NCI-H69 (cell line): ENCODE measurements around the gene MAP3K21.

Experiments
- DNase-seq: peaks from one replicate; lab custom pipeline; 2025; lab: John Stamatoyannopoulos, UW

MAP3K21 gene

DNA sequence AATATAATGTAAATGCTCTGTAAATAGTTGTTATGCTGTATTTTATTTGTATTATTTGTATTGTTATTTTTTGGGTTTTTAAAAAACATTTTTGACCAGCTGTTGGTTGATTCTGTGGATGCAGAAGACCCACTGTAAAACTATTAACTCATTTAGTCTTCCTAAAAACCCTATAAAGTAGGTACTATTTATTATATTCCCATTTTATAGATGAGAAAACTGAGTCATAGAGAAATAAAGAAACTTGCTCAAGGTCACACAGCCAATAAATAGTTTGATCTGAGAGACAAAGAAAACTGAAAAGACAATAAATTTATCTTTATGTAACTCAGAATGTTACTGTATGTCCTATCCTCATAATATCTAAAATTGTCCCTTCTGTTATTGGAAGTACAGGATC, 1.2 kb upstream of the MAP3K21 start:
- no peak for DNase-seq

DNA sequence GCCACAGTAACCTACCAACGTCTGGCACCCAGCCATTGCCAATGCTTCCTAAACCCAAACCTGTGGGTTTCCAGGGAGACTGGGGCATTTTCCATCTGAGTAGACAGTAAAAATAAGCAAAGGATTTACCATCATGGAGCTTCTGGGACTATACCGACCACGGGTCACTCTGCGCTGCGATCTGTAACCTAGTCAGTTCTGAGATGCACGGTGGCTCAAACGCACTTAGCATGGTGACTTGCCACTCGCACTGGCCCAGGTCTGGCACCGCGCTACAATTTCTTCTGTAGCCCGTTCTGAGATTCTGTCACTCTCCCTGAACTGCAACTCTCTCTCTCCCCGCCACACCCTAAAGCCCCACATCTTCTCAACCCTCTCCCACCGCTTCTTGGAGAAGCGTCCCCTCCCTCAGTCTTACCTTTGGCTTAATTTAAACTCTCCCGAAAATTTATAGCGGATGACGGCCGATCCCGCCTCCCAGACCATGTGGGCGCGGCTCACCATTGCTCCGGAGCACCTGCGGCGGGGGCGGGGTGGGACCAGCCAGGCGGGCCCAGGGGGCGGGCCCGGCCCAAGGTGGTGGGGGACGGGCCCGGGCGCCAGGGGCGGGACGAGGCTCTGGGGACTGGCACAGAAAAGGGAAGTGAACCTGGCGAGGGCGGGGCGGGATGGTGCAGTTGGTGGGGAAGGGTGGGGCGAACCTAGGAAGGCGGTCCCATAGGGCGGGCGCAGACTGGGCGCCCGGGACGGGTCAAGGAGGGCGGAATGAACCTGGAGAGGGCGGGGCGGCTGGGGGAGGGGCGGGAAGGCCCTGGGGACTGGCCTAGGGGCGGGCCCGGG, 493 bp upstream of the MAP3K21 start:
- peak; percentile 98 for DNase-seq

DNA sequence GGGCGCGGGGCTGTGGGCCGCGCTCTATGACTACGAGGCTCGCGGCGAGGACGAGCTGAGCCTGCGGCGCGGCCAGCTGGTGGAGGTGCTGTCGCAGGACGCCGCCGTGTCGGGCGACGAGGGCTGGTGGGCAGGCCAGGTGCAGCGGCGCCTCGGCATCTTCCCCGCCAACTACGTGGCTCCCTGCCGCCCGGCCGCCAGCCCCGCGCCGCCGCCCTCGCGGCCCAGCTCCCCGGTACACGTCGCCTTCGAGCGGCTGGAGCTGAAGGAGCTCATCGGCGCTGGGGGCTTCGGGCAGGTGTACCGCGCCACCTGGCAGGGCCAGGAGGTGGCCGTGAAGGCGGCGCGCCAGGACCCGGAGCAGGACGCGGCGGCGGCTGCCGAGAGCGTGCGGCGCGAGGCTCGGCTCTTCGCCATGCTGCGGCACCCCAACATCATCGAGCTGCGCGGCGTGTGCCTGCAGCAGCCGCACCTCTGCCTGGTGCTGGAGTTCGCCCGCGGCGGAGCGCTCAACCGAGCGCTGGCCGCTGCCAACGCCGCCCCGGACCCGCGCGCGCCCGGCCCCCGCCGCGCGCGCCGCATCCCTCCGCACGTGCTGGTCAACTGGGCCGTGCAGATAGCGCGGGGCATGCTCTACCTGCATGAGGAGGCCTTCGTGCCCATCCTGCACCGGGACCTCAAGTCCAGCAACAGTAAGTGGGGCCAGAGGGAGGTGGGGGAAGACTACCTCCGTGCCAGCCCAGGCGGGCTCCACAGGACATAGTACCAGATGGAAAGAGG, 808 bp downstream of the MAP3K21 start:
- DNase-seq: peak; percentile 78

DNA sequence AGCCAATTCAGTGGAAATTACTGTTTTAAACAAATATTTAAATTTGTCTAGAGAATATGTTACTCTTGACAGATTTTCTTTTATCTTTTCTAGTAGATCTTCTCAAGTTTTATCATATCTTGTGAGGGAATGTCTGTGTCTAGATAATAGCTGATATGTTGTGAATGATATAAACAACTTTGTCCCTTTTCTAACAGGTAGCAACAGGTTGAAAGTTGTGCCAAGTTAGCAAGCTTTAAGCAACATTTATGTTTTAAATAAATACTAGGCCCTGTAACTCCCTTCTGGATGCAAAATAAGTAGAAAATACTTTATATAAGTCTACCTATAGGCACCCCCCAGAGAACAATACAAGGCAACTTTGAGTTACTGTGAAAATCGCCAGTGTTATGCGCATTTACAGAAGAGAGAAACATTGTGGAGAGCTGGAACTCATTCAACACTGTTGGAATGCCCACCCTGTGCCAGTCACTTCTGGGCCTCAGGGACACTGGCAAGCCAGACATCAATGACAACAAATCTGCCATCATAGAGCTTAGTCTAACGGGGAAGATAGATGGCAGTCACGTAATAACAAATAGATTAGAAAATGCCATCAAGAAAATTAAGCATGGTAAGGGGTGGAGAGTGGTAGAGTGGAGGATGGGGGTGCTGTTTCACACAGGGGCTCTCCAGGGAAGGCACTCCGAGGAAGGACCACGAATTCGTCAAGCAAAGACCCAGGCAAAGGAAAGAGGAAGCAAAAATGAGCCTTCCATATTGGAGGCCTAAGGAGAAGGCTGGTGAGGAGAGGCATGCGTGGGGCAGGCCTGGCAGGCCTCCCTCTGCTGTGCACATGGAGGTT, 4.4 kb downstream of the MAP3K21 start:
- no peak for DNase-seq

DNA sequence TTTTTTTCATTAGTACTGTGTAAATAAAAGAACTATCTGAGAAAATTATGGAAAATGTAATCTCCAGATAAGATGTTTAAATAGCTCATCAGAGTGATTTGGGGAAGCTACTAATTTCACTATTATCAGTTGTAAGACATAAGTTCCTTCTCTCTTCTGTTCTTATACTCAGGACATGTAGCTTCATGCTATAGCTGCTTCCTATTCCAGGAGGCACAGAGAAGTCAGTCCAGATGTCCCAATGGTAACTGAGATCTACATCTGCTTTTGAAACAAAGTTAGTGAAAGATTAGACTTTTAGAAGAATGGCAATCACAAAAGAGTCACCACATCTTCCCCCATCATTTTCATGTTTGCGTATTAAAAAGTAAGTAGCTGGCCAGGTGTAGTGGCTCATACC, 5.6 kb downstream of the MAP3K21 start:
- DNase-seq: no peak

DNA sequence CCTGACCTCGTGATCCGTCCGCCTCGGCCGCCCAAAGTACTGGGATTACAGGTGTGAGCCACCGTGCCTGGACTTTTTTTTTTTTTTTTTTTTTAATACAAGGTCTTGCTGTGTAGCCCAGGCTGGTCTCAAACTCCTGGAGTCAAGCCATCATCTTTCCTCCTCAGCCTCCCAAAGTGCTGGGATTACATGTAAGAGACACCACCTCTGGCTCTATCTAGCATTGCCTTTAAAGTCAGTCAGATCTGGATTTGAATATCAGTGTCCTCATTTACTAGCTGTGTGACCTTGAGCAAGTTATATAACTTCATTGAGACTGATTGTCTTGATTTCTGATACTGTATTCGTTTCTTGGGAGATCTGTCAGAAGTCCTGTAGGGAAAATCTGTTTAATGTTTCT, 6.6 kb downstream of the MAP3K21 start:
- no peak for DNase-seq

DNA sequence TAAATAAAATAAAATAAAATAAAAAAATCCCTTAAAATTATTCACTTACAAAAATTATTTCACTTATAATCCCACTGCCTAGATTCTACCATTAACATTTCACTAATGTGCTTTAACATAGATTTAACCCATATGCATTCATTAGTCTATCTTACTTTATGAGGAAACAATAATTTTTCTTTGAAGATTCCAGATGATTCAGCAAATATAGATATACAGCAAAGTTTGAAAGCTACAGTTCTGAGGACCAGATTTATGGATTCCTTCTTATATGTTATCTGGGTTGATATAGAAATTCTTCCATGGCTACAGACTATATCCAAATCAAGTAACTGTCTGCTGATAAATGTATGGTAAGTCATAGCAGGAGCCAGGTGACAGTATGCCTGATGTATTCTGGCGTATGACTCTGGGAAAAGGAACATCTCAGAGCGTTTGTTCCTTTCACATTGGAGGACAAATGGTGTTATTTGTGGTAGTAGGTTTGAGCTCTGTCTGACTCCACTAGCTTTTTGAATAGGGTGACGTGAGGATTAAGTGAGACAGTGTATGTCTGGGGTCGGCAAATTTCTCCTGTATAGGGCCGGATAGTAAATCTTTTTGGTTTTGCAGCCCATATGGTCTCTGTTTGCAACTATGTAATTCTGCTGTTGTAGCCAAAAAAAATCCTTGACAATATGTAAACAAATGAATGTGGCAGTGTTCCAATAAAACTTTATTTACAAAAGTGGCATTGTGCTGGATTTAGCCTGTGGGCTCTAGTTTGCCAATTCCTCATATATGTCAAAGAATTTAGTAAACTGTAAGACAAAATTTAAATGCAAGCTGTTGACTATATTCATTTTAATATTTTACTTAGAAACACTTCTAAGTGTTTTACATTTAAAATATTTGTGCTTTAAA, 9.3 kb downstream of the MAP3K21 start:
- peak; percentile 54 for DNase-seq

DNA sequence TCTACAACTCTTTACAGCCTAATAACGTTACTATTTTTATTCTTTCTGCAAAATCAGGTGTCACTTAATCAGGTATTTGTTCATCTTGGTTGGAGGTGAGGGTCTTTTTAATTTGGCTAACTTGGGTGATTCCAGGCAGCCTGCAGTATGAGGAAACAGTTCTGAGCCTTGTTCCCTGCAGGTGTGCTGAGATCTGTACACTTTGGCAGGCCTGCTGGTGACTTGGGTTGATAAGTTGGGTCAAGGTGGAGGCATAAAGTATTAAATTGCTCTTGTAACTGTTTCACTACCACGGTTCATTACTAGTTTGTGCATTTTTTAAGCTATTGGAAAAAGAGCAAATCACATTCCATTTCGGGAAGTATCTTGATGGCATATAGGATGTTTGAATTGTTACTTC, 10.0 kb downstream of the MAP3K21 start:
- DNase-seq: peak; percentile 19

DNA sequence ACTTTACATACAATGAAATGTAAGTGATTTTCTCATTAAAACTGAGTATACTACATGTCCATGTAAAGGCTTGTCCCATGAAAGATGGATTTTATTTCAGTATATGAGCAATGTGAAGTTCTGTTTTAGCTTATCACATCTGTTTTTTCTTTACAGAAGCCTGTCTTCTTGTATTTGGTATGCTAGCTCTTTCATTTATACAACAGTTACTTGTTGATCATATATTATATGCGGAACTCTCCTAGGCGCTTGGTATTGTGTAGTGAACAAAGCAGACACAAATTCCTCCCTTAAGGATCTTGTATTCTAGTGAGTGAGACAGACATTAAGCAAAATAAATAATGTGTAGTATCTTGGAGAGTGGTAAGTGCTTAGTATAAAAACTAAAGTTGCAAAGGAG, 10.6 kb downstream of the MAP3K21 start:
- no peak for DNase-seq

DNA sequence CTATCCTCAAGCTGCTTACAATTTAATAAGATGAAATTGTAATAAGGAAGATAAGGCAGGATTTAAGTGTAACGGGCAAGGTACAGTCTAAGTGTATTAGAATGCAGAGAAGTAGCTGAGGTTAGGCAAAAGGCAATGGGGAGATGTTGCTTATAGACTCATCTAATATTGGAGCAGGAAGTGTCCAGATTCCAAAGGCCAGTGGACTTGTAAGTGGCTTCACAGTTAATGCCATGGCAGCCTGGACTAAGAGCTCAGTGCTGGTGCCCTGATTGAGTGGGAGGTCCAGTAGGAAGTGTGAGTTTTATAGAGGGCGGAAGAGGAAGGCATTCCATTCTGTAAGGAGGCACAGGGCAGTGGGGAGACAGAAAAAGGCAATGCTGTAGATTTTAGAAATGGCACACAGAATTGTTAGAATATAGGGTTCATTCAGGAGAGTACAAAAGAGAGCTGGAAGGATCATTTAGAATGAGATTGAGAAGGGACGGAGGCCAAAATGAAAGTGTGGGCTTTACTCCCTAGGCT, 12.6 kb downstream of the MAP3K21 start:
- DNase-seq: no peak

DNA sequence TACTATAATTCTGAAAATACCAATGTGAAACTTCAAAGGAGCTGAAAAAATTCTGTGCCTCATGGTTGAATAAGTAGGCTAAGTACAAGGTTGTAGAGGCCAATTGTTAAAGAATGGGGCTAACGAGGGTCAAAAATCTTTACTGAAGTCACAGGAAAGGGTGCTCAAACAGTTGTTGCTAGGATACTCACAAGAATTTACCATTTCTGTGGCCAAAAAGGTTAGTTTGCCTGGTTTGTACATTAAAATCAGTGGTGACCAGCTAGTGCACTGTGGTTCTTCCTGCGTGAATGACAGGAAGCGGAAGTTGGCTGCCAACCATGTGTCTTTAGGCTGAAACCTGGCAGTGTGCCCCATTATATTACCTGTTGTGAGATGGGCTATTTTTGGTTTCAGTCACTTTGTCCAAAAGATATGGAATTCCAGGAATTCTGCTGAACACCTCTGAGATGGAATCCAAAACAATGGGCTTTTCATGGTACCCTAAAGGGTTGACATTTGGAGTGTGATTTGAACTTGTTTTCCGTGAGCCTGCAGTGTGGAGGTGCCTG, 13.5 kb downstream of the MAP3K21 start:
- peak; percentile 33 for DNase-seq

DNA sequence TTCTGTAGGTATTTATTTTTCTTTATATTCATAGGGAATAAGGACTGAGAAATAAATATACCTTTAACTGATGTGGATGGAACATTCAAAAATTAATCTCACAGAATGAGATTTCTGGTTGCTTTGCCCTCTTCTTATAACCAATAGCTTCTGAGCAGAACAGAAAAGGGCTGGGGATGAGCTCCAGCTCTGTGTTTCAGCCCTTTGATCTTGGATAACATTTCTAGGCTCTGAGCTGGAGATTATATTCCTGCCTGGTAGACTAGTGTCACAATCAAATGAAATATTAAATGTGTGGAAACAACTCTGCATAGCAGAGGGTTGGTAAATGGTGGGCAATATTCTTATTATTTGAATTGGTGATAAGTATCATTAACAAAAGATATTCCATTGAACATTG, 14.6 kb downstream of the MAP3K21 start:
- DNase-seq: no peak

DNA sequence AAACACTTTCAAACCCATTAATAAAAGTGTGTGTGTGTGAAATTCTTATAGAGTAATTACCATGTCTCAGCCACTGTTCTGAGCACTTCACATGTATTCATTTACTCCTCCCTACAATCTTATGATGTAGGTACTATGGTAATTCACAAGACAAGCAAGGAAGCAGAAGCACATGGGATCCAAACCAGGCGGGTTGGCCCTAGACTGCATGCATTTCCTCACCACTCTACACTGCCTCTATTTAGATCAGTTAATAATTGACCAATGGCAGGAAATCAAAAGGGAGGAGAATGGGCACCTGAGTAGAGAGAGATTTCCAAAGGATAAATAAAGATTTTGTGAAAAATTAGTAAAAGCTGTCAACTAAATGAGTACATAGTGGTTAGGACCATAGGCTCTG, 15.7 kb downstream of the MAP3K21 start:
- no peak for DNase-seq

DNA sequence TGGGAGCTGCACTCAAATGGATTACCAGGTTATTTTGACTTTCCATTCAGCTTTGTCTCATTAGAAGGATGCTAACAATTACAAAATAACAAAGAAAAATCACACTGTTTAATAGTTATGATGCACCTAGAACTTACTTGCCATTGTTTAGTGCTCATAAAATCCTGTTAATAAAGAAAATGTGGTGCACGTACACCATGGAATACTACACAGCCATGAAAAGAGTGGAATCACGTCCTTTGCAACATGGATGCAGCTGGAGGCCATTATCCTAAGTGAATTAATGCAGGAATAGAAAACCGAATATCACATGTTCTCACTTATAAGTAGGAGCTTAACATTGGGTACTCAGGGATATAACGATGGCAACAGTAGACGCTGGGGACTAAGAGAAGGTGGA, 19.8 kb downstream of the MAP3K21 start:
- no peak for DNase-seq

DNA sequence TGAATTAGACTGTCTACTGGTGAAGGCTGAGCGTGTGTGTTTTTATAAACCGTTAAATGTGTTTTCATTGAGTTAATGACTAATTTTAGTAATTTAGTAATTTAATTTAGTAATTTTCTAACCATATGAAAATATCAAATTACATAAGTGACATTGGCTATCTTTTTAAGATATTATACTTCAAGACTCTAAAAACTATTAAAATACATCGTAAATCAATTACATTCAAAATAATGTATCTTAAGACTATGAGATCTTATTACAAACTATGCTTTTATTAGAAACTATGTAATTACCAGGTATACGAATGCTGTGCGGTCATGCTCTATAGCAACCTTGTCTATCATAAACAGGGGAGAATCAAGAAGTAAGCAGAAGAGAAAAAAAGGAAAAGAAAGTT, 21.6 kb downstream of the MAP3K21 start:
- peak; percentile 27 for DNase-seq

DNA sequence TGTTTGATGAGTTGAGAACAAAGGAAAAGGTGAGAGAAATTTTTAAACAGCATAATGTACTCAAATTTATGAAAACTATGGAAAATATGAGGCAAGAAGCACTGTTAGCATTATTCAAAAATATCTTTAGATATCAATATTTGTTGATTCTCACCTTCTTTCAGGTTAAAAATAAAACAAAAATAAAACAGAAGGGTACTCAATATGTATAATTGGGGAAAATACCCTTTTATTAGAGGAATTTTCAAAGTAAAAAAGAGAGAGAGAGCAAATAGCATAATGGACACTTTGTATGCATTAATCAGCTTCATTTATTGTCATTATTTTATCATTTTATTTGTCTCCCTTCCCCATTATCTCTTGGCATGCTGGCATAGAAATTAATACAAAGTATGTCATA, 27.5 kb downstream of the MAP3K21 start:
- no peak for DNase-seq

DNA sequence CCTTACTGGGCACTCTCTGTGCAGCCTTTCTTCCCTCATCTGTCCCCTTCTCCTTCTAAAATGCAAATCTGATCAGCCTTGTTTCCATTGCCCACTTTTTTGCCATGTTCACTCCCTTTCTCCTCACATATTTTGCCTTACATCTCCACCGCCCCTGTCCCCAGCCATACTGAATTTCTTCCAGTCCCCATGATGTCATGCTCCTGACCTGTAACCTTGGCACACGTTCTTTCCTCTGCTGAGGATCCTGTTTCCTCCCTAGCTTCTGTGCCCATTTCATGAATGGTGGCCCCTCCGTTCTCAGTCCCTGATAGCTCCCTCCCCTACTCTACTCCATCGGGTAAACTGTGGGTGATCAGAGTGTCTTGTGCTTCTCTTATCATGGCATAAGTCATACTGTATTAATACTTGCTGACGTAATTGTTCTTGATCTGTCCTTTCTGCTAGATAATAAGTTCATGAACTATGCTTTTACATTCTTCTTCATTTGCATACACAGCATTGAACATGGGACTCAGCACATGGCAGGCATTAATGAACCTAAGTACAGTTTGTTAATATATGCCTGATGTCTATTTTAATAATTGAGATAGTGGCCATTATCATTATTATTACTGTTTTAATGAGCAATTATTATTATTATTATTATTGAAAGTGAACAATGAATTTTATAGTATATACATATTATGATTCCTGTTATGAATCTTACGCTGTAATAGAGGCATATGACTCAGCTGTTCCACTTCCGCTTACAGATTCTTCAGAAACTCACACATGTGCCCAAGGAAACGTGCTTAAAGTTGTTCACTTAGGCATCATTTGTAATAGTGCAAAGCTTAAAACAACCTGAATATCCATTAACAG, 28.5 kb downstream of the MAP3K21 start:
- DNase-seq: no peak

DNA sequence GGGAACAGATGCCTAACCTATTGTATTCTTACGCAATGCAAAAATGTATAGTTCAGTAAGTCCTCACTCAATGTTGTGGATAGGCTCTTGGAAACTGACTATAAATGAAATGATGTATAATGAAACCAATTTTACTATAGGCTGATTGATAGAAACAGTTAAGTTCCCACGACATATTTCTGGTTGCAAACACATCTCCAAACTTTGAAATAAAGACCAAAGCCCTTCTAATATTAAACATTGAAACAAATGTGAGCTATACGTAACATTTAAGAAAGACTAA, 29.1 kb downstream of the MAP3K21 start:
- no peak for DNase-seq

DNA sequence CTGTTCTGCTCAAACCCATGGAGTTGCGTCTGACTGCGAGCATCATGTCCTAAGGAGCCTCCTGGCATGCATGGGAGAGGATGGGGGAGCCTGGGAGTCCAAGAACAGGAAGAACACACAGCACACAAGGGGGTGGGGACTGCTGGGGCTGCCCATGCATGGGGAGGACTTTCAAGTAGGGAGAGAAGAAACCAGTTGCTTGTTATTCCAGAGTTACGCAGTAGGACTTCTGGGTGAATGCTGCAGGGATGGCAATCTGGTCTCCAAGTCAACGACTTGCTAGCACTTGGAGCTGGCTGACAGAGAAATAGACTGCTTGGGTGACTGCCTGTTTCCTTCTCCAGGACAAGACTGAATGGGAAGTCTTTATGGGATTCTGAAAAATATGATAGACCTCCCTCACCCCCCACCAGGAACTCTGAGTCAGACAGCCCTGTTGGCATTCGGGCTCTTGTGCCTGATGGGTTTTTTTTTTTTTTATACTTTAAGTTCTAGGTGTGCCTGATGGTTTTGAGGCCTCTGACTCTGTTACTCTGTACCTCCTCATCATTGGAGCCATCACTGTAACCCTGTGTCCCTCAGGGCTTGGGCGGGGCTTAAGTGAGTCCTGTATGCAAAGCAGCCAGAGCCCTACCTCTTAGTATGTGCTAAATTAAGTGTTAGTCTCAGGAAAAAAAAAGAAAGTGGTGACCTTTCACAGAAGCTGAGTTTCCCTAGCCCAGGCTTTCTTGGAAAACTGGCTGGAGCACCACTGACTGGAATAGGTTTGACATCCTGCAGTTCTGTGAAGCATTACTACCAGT, 30.3 kb downstream of the MAP3K21 start:
- no peak for DNase-seq
